Endothelial cell (in vitro differentiated cells): ENCODE measurements around the gene KCNJ4. TPM values are rescaled to one million over a fixed set of nuclear protein-coding genes. Genes with fewer than 3 reads are reported as not detected.
A peak's percentile ranks its signal among the peaks of the same experiment; 100 is the strongest.

ENCODE experiments used
- DNase-seq: peaks from one replicate; pipeline ENCODE4 v3.0.0; 2021; ENCODE audit warnings: low spot score
- H3K27ac Mint-ChIP-seq: one replicate; pipeline ENCODE4 v1.8.0; 2021; ENCODE audit warnings: mixed read lengths, inconsistent platforms; ENCODE audit not compliant: unreplicated experiment
- H3K27me3 Mint-ChIP-seq: one replicate; pipeline ENCODE4 v1.8.0; 2021; ENCODE audit warnings: mild to moderate bottlenecking, moderate library complexity, mixed read lengths, inconsistent platforms; ENCODE audit not compliant: unreplicated experiment
- H3K36me3 Mint-ChIP-seq: one replicate; pipeline ENCODE4 v1.8.0; 2021; ENCODE audit warnings: mild to moderate bottlenecking, low read depth, mixed read lengths, inconsistent platforms; ENCODE audit not compliant: unreplicated experiment
- H3K4me1 Mint-ChIP-seq: one replicate; pipeline ENCODE4 v1.8.0; 2021; ENCODE audit warnings: mild to moderate bottlenecking, mixed read lengths, inconsistent platforms; ENCODE audit not compliant: unreplicated experiment
- H3K4me3 Mint-ChIP-seq: one replicate; pipeline ENCODE4 v1.8.0; 2021; ENCODE audit warnings: mild to moderate bottlenecking, mixed read lengths, inconsistent platforms; ENCODE audit not compliant: unreplicated experiment
- H3K9me3 Mint-ChIP-seq: one replicate; pipeline ENCODE4 v1.8.0; 2021; ENCODE audit warnings: mixed read lengths, inconsistent platforms; ENCODE audit not compliant: unreplicated experiment
- CTCF ChIP-seq: fragments of 200-600 bp; sonication (generic); IDR thresholded peaks from one replicate; pipeline ENCODE4 v1.5.0; 2021; ENCODE audit warnings: antibody characterized with exemption; ENCODE audit not compliant: unreplicated experiment
- total RNA-seq: library from RNA; stranded (reverse); fragmentation: NEBNext Ultra II Directional; extraction: Animal tissue kit (Norgen Biotek cat#: 25700); gene quantifications from one replicate; pipeline ENCODE4 v1.2.1, GENCODE V29; 2021; ENCODE audit not compliant: unreplicated experiment

Gene KCNJ4
- total RNA-seq, 1 donor from 2014 or later: 0.21 TPM

GRCh38 chr22:38422611-38423511 lies 32.1 kb downstream of the KCNJ4 start:
- TF ChIP-seq CTCF: no peak
- H3K4me1 Mint-ChIP-seq: peaks cover 5% of the 10 kb centered on the region
- no peak for DNase-seq
- no peaks in the 10 kb centered on the region for H3K36me3 Mint-ChIP-seq
- H3K27ac Mint-ChIP-seq: no peak overlapping the region
- no peaks in the 10 kb centered on the region for H3K9me3 Mint-ChIP-seq
- peak overlapping the region; percentile 67 for H3K4me3 Mint-ChIP-seq
- H3K27me3 Mint-ChIP-seq: peaks cover 4% of the 10 kb centered on the region

GRCh38 chr22:38420734-38421133 lies 34.3 kb downstream of the KCNJ4 start:
- no peak for TF ChIP-seq CTCF

GRCh38 chr22:38419858-38420160 lies 35.2 kb downstream of the KCNJ4 start:
- no peak overlapping the region for H3K27ac Mint-ChIP-seq
- H3K4me1 Mint-ChIP-seq: peaks cover 5% of the 10 kb centered on the region
- H3K9me3 Mint-ChIP-seq: no peaks in the 10 kb centered on the region
- no peak for DNase-seq
- H3K36me3 Mint-ChIP-seq: no peaks in the 10 kb centered on the region
- H3K27me3 Mint-ChIP-seq: peaks cover 3% of the 10 kb centered on the region
- H3K4me3 Mint-ChIP-seq: no peak overlapping the region
- TF ChIP-seq CTCF: no peak

More at GRCh38 chr22:38420734-38421133, 34.3 kb downstream of the KCNJ4 start:
- Mint-ChIP-seq H3K4me1 (peaks cover 5% of the 10 kb centered on the region), H3K4me3 (no peak overlapping the region), H3K27ac (no peak overlapping the region), H3K27me3 (no peaks in the 10 kb centered on the region), H3K36me3 (no peaks in the 10 kb centered on the region), H3K9me3 (no peaks in the 10 kb centered on the region)
- no peak for DNase-seq

GRCh38 chr22:38419121-38419857 lies 35.7 kb downstream of the KCNJ4 start:
- peaks cover 5% of the 10 kb centered on the region for H3K4me1 Mint-ChIP-seq
- TF ChIP-seq CTCF: no peak
- no peak overlapping the region for H3K4me3 Mint-ChIP-seq
- DNase-seq: no peak
- no peaks in the 10 kb centered on the region for H3K9me3 Mint-ChIP-seq
- no peak overlapping the region for H3K27ac Mint-ChIP-seq
- H3K27me3 Mint-ChIP-seq: peaks cover 3% of the 10 kb centered on the region
- no peaks in the 10 kb centered on the region for H3K36me3 Mint-ChIP-seq

GRCh38 chr22:38418589-38418988 lies 36.4 kb downstream of the KCNJ4 start:
- no peak for DNase-seq
- no peaks in the 10 kb centered on the region for H3K9me3 Mint-ChIP-seq
- peaks cover 3% of the 10 kb centered on the region for H3K4me1 Mint-ChIP-seq
- H3K27ac Mint-ChIP-seq: no peak overlapping the region
- H3K4me3 Mint-ChIP-seq: no peak overlapping the region
- H3K27me3 Mint-ChIP-seq: peaks cover 3% of the 10 kb centered on the region
- H3K36me3 Mint-ChIP-seq: no peaks in the 10 kb centered on the region
- no peak for TF ChIP-seq CTCF
